GM23248 (cell line): Measurements from ENCODE around the gene NTHL1. TPM values are rescaled to one million over a fixed set of nuclear protein-coding genes. Genes with fewer than 3 reads are reported as not detected.

ENCODE experiments used
- DNase-seq: peaks from one replicate; pipeline ENCODE4 v3.0.0-alpha.2; 2015
- H2AFZ ChIP-seq: fragments of 200-600 bp; sonication (generic); 2 replicates; pipeline ENCODE4 v1.6.1; 2016; ENCODE audit warnings: antibody characterized with exemption
- H3F3A ChIP-seq: fragments of 200-600 bp; sonication (generic); 2 replicates; pipeline ENCODE4 v1.6.1; 2016; ENCODE audit warnings: mild to moderate bottlenecking, antibody characterized with exemption, mixed run types; ENCODE audit not compliant: insufficient read depth
- H3K27ac ChIP-seq: fragments of 200-600 bp; sonication (generic); 2 replicates; pipeline ENCODE4 v1.5.1; 2016; ENCODE audit warnings: mild to moderate bottlenecking
- H3K27me3 ChIP-seq: fragments of 200-600 bp; sonication (generic); replicated peaks from 2 replicates; pipeline ENCODE4 v1.6.1; 2016; ENCODE audit warnings: mild to moderate bottlenecking; ENCODE audit not compliant: insufficient read depth
- H3K36me3 ChIP-seq: fragments of 200-600 bp; sonication (generic); 2 replicates; pipeline ENCODE4 v1.6.1; 2016; ENCODE audit warnings: low read depth, mild to moderate bottlenecking
- H3K4me1 ChIP-seq: fragments of 200-600 bp; sonication (generic); 2 replicates; pipeline ENCODE4 v1.6.1; 2016; ENCODE audit warnings: mild to moderate bottlenecking; ENCODE audit not compliant: insufficient read depth
- H3K4me2 ChIP-seq: fragments of 200-600 bp; sonication (generic); one replicate; pipeline ENCODE4 v1.6.1; 2016; ENCODE audit warnings: mild to moderate bottlenecking; ENCODE audit not compliant: unreplicated experiment
- H3K4me3 ChIP-seq: fragments of 200-600 bp; sonication (generic); 2 replicates; pipeline ENCODE4 v1.5.1; 2016; ENCODE audit warnings: mild to moderate bottlenecking
- H3K79me2 ChIP-seq: fragments of 200-600 bp; sonication (generic); 2 replicates; pipeline ENCODE4 v1.6.1; 2016; ENCODE audit warnings: mild to moderate bottlenecking; ENCODE audit not compliant: insufficient read depth
- H3K9ac ChIP-seq: fragments of 200-600 bp; sonication (generic); 2 replicates; pipeline ENCODE4 v1.6.1; 2016; ENCODE audit warnings: mild to moderate bottlenecking
- H3K9me2 ChIP-seq: fragments of 200-600 bp; sonication (generic); 2 replicates; pipeline ENCODE4 v1.6.1; 2016; ENCODE audit warnings: mixed run types, mild to moderate bottlenecking, moderate library complexity; ENCODE audit not compliant: insufficient read depth
- H3K9me3 ChIP-seq: fragments of 200-600 bp; sonication (generic); one replicate; pipeline ENCODE4 v1.6.1; 2017; ENCODE audit warnings: low read depth
- H4K20me1 ChIP-seq: fragments of 200-600 bp; sonication (generic); 2 replicates; pipeline ENCODE4 v1.6.0; 2016; ENCODE audit not compliant: insufficient read depth
- EZH2 ChIP-seq: fragments of 200-600 bp; sonication (generic); IDR thresholded peaks from 2 replicates; pipeline ENCODE4 v1.6.1; 2018; ENCODE audit warnings: antibody characterized with exemption, mild to moderate bottlenecking; ENCODE audit not compliant: insufficient read depth, poor library complexity, severe bottlenecking
- EZH2phosphoT487 ChIP-seq: fragments of 200-600 bp; sonication (generic); IDR thresholded peaks from 2 replicates; pipeline ENCODE4 v1.6.1; 2018; ENCODE audit warnings: antibody characterized with exemption, moderate library complexity, mild to moderate bottlenecking, low read depth; ENCODE audit not compliant: insufficient read depth
- WGBS, 2 experiments: methylation state at CpG; one replicate each; pipeline ENCODE4 v1.1.6; 2015 to 2017; ENCODE audit warnings: low lambda C conversion rate in 2 of 2, low coverage in 1 of 2; ENCODE audit errors: missing lambda C conversion rate in 2 of 2; 5-methylcytosine and 5-hydroxymethylcytosine counted together
- in situ Hi-C: fragments of 300-500 bp; cut with MboI; formaldehyde crosslinking; loops from 2 replicates; pipeline ENCODE4 v1.15.0; 2020
- polyA plus RNA-seq: library from polyadenylated mRNA; unstranded; fragments of >200 nt; fragmentation: Nextera tagmentation; extraction: Ambion mirVana; gene quantifications from 2 replicates; pipeline ENCODE4 v1.2.1, GENCODE V29; 2016
- total RNA-seq: library from RNA; depleted of rRNA; stranded (reverse); fragments of >200 nt; shearing (Covaris generic); gene quantifications from 2 replicates; pipeline ENCODE4 v1.2.3, GENCODE V29; 2014

Gene NTHL1
- total and polyA plus RNA-seq, 2 experiments from 2014 or later = 20.3 to 22.8 TPM

- Histone ChIP-seq H3K4me1 (no peaks in the 10 kb centered on the region), H3F3A (peaks cover 15% of the 10 kb centered on the region; the same call in 1 of the 2 replicates), H3K9ac (no peak overlapping the region), H3K27me3 (no peaks in the 10 kb centered on the region), H3K79me2 (peaks cover 12% of the 10 kb centered on the region; the same call in 1 of the 2 replicates), H4K20me1 (no peaks in the 10 kb centered on the region), H3K4me2 (no peak overlapping the region), H3K9me3 (no peaks in the 10 kb centered on the region), H3K4me3 (no peak overlapping the region), H2AFZ (no peak overlapping the region), H3K9me2 (no peaks in the 10 kb centered on the region), H3K36me3 (peaks cover 41% of the 10 kb centered on the region; the same call in 1 of the 2 replicates), H3K27ac (no peak overlapping the region)
- DNase-seq = peak; percentile 62
- 77 to 94% methylated on average over 55 to 95 of the region's 101 CpGs for WGBS, 2 experiments
- in situ Hi-C loops = no loop called here
- TF ChIP-seq EZH2 (no peak), EZH2phosphoT487 (no peak)
Measured at GRCh38 chr16:2090777-2091546, 43.3 kb upstream of the NTHL1 start.

- Histone ChIP-seq H3K9me2 (no peaks in the 10 kb centered on the region), H3K9me3 (no peaks in the 10 kb centered on the region), H2AFZ (no peak overlapping the region), H3K36me3 (peaks cover 38% of the 10 kb centered on the region; the same call in 1 of the 2 replicates), H3K79me2 (peaks cover 9% of the 10 kb centered on the region; the same call in 1 of the 2 replicates), H3K27me3 (no peaks in the 10 kb centered on the region), H3K27ac (no peak overlapping the region), H3F3A (peaks cover 10% of the 10 kb centered on the region; the same call in 1 of the 2 replicates), H3K9ac (no peak overlapping the region), H4K20me1 (no peaks in the 10 kb centered on the region), H3K4me3 (no peak overlapping the region), H3K4me2 (no peak overlapping the region), H3K4me1 (no peaks in the 10 kb centered on the region)
- in situ Hi-C loops = no loop called here
- DNase-seq = no peak
- 94 to 100% methylated on average over 12 to 14 of the region's 14 CpGs for WGBS, 2 experiments
- TF ChIP-seq EZH2phosphoT487 = no peak
- TF ChIP-seq EZH2 = no peak
Measured at GRCh38 chr16:2090481-2090776, 42.8 kb upstream of the NTHL1 start.

GRCh38 chr16:2089706-2090480 lies 42.3 kb upstream of the NTHL1 start:
- WGBS, 2 experiments = 86 to 87% methylated on average over 39 to 43 of the region's 44 CpGs
- H3K9me3 ChIP-seq = no peaks in the 10 kb centered on the region
- peaks cover 35% of the 10 kb centered on the region; the same call in 1 of the 2 replicates for H3K36me3 ChIP-seq
- peaks cover 9% of the 10 kb centered on the region; the same call in 1 of the 2 replicates for H3K79me2 ChIP-seq
- H3K9ac ChIP-seq = no peak overlapping the region
- H3K4me2 ChIP-seq = no peak overlapping the region
- no peaks in the 10 kb centered on the region for H3K9me2 ChIP-seq
- H3K27ac ChIP-seq = no peak overlapping the region
- DNase-seq = no peak
- H4K20me1 ChIP-seq = no peaks in the 10 kb centered on the region
- in situ Hi-C loops = no loop called here
- no peak overlapping the region for H2AFZ ChIP-seq
- TF ChIP-seq EZH2 (no peak), EZH2phosphoT487 (no peak)
- no peaks in the 10 kb centered on the region for H3K4me1 ChIP-seq
- no peaks in the 10 kb centered on the region for H3K27me3 ChIP-seq
- H3F3A ChIP-seq = 0 out of 2 replicates have a peak, but pooled peaks cover 10% of the 10 kb centered on the region
- no peak overlapping the region for H3K4me3 ChIP-seq

- DNase-seq = no peak
- Histone ChIP-seq H3K79me2 (no peaks in the 10 kb centered on the region), H3F3A (0 out of 2 replicates have a peak, but pooled peaks cover 10% of the 10 kb centered on the region), H3K9me3 (no peaks in the 10 kb centered on the region), H3K27ac (no peak overlapping the region), H4K20me1 (no peaks in the 10 kb centered on the region), H3K36me3 (peaks cover 24% of the 10 kb centered on the region; the same call in 1 of the 2 replicates), H3K9ac (no peak overlapping the region), H3K27me3 (no peaks in the 10 kb centered on the region), H3K9me2 (no peaks in the 10 kb centered on the region), H3K4me1 (no peaks in the 10 kb centered on the region), H2AFZ (no peak overlapping the region), H3K4me2 (no peak overlapping the region), H3K4me3 (no peak overlapping the region)
- 88 to 90% methylated on average over 16 to 20 of the region's 20 CpGs for WGBS, 2 experiments
- TF ChIP-seq EZH2 (no peak), EZH2phosphoT487 (no peak)
- in situ Hi-C loops = no loop called here
Measured at GRCh38 chr16:2088759-2089358, 41.2 kb upstream of the NTHL1 start.
